A549 (cell line): ENCODE data around the gene DOCK10. TPM values are rescaled to one million over a fixed set of nuclear protein-coding genes. Genes with fewer than 3 reads are reported as not detected.
A peak's percentile ranks its signal among the peaks of the same experiment; 100 is the strongest.

Source experiments
- ATAC-seq, 2 experiments: fragments of 200-7000 bp in 1 of 2; fragments of >200 bp in 1 of 2; cut with Nextera tagmentation in 1 of 2; cut with Tn5 transposase in 1 of 2; 3 replicates each; pipeline versions ENCODE4 v1.8.0 to v1.9.1; 2018 to 2020; ENCODE audit warnings: mild to moderate bottlenecking in 1 of 2, moderate library complexity in 1 of 2
- CTCF ChIA-PET: fragments of 300-600 bp; sonication (Branson Sonifier 250); formaldehyde crosslinking; extraction: SDS; loops from one replicate; lab custom pipeline; 2021; ENCODE audit warnings: antibody characterized with exemption, inconsistent platforms; lab: Yijun Ruan, JAX
- POLR2A ChIA-PET: fragments of 350-600 bp; formaldehyde crosslinking; extraction: SDS; loops from one replicate; lab custom pipeline; 2021; ENCODE audit warnings: antibody characterized with exemption, inconsistent platforms; lab: Yijun Ruan, JAX
- DNase-seq, 2 experiments: peaks; one replicate each; pipeline versions ENCODE4 v3.0.0 to v3.0.0-alpha.2; 2011 to 2016; ENCODE audit warnings: low read depth in 1 of 2, low spot score in 1 of 2
- FAIRE-seq: peaks from 2 replicates; lab custom pipeline; 2011; peaks lifted over from hg19 to GRCh38; lab: Jason Lieb, UNC
- H3K27ac ChIP-seq, 2 experiments: fragments of >200 bp; sonication (Bioruptor Twin); formaldehyde crosslinking; 3 replicates each; pipeline ENCODE4 v1.5.1; 2016 to 2017
- H3K4me1 ChIP-seq: fragments of >200 bp; sonication (Bioruptor Twin); formaldehyde crosslinking; 3 replicates; pipeline ENCODE4 v1.6.1; 2016
- H3K4me2 ChIP-seq: fragments of >200 bp; sonication (Bioruptor Twin); formaldehyde crosslinking; 3 replicates; pipeline ENCODE4 v1.6.1; 2016
- H3K4me3 ChIP-seq: fragments of >200 bp; sonication (Bioruptor Twin); formaldehyde crosslinking; 3 replicates; pipeline ENCODE4 v1.5.1; 2016
- H3K9me3 ChIP-seq: fragments of >200 bp; sonication (Bioruptor Twin); formaldehyde crosslinking; 3 replicates; pipeline ENCODE4 v1.6.1; 2016
- BCL3 ChIP-seq: fragments of >200 bp; sonication (Bioruptor Twin); formaldehyde crosslinking; IDR thresholded peaks from 3 replicates; pipeline ENCODE4 v1.6.1; 2016
- CEBPB ChIP-seq, 2 experiments: fragments of >200 bp in 1 of 2; sonication (Bioruptor Twin) in 1 of 2; formaldehyde crosslinking in 1 of 2; IDR thresholded peaks; 2 replicates each; pipeline ENCODE4 v1.6.1; 2012 to 2016
- CTCF ChIP-seq: fragments of >200 bp; sonication (Bioruptor Twin); formaldehyde crosslinking; IDR thresholded peaks from 3 replicates; pipeline ENCODE4 v1.5.1; 2016
- E2F6 ChIP-seq: IDR thresholded peaks from 2 replicates; pipeline ENCODE4 v1.6.1; 2012; ENCODE audit warnings: low read depth, borderline replicate concordance
- EP300 ChIP-seq, 2 experiments: fragments of >200 bp; sonication (Bioruptor Twin); formaldehyde crosslinking; IDR thresholded peaks; 2 replicates in 1 of 2; 3 replicates in 1 of 2; pipeline ENCODE4 v1.6.1; 2016 to 2017
- FOSB ChIP-seq: fragments of 250-450 bp; sonication (Bioruptor Pico); IDR thresholded peaks from 2 replicates; pipeline ENCODE4 v1.5.0; 2020; ENCODE audit warnings: mild to moderate bottlenecking, moderate library complexity
- FOSL2 ChIP-seq, 2 experiments: fragments of 450-650 bp in 1 of 2; fragments of >200 bp in 1 of 2; sonication (Bioruptor Twin) in 1 of 2; formaldehyde crosslinking; IDR thresholded peaks; 2 replicates each; pipeline versions ENCODE4 v1.5.0 to v1.6.1; 2016 to 2020; ENCODE audit warnings: mild to moderate bottlenecking in 1 of 2, moderate library complexity in 1 of 2
- FOXS1 ChIP-seq: fragments of 250-450 bp; sonication (Bioruptor Pico); IDR thresholded peaks from 2 replicates; pipeline ENCODE4 v1.5.0; 2020; ENCODE audit warnings: mild to moderate bottlenecking, moderate library complexity
- GATA3 ChIP-seq: IDR thresholded peaks from 2 replicates; pipeline ENCODE4 v1.6.1; 2012; ENCODE audit warnings: borderline replicate concordance
- HES2 ChIP-seq: fragments of >200 bp; sonication (Bioruptor Twin); formaldehyde crosslinking; IDR thresholded peaks from 2 replicates; pipeline ENCODE4 v1.6.1; 2016
- JUN ChIP-seq, 2 experiments: fragments of >200 bp; sonication (Bioruptor Twin); formaldehyde crosslinking; IDR thresholded peaks; 2 replicates in 1 of 2; 3 replicates in 1 of 2; pipeline ENCODE4 v1.6.1; 2016 to 2017
- JUNB ChIP-seq: fragments of >200 bp; sonication (Bioruptor Twin); formaldehyde crosslinking; IDR thresholded peaks from 2 replicates; pipeline ENCODE4 v1.6.1; 2016
- MAFK ChIP-seq: fragments of 450-650 bp; IDR thresholded peaks from 2 replicates; pipeline ENCODE4 v1.6.1; 2014; ENCODE audit not compliant: partially characterized antibody
- MAX ChIP-seq: IDR thresholded peaks from 2 replicates; pipeline ENCODE4 v1.6.1; 2012
- NFE2L2 ChIP-seq: fragments of 150-350 bp; conservative IDR thresholded peaks from 2 replicates; pipeline ENCODE4 v1.6.1; 2014; ENCODE audit warnings: low read length
- PHF8 ChIP-seq: fragments of 200-600 bp; sonication (generic); IDR thresholded peaks from 2 replicates; pipeline ENCODE4 v1.6.1; 2016; ENCODE audit warnings: low read depth, mild to moderate bottlenecking, antibody characterized with exemption, moderate library complexity, borderline replicate concordance
- POLR2A ChIP-seq: IDR thresholded peaks from 2 replicates; pipeline ENCODE4 v1.6.1; 2012; ENCODE audit warnings: mild to moderate bottlenecking, low read length
- POLR2AphosphoS2 ChIP-seq: conservative IDR thresholded peaks from 2 replicates; pipeline ENCODE4 v1.6.1; 2012; ENCODE audit warnings: low read length, improper control_type of control experiment, inconsistent platforms
- SMC3 ChIP-seq: fragments of >200 bp; sonication (Bioruptor Twin); formaldehyde crosslinking; IDR thresholded peaks from 3 replicates; pipeline ENCODE4 v1.6.1; 2018; ENCODE audit warnings: inconsistent platforms
- USF2 ChIP-seq: fragments of 450-650 bp; IDR thresholded peaks from 2 replicates; pipeline ENCODE4 v1.6.1; 2014; ENCODE audit warnings: antibody characterized with exemption
- WGBS: methylation state at CpG from one replicate; pipeline ENCODE4 v1.1.6; 2017; ENCODE audit errors: missing lambda C conversion rate; 5-methylcytosine and 5-hydroxymethylcytosine counted together
- polyA minus RNA-seq: library from RNA; depleted of rRNA, polyadenylated mRNA; stranded (reverse); fragments of >200 nt; gene quantifications from 2 replicates; pipeline ENCODE4 v1.2.3, GENCODE V29; 2011; rRNA and poly(A)+ RNA removed
- polyA plus RNA-seq, 4 experiments: library from polyadenylated mRNA; depleted of rRNA in 3 of 4; stranded (reverse); fragments of >200 nt; fragmentation: RNase III in 1 of 4; extraction: RNeasy Plus Mini Kit Qiagen cat#74134 plus additional on column Dnase treatment in 1 of 4; gene quantifications; 2 replicates in 3 of 4; 3 replicates in 1 of 4; pipeline ENCODE4 v1.2.3, GENCODE V29; 2011 to 2017

DOCK10 gene
- 45.3 and 59.2 TPM in 2 replicates for polyA plus RNA-seq (2011; rRNA removed)
- 41.5 and 42.4 TPM in 2 replicates for polyA plus RNA-seq (2012; cell fraction: cytosol; rRNA removed)
- 43.6 and 75.5 TPM in 2 replicates for polyA plus RNA-seq (2012; cell fraction: nucleus; rRNA removed)
- polyA plus RNA-seq (2017; fragmentation: RNase III; extraction: RNeasy Plus Mini Kit Qiagen cat#74134 plus additional on column Dnase treatment): 35.6 to 43.0 TPM (median 42.2 TPM) in 3 replicates
- 89.1 and 90.9 TPM in 2 replicates for polyA minus RNA-seq

GRCh38 chr2:225041851-225042799 is at the start of gene DOCK10:
Gene DOCK10, minus strand, starts transcription at chr2:225042468. Its CDS starts 94 bp downstream, at chr2:225042374.
- POLR2A ChIA-PET: interaction anchor here (0.6 to 1.7 kb wide), 5 partner anchors 11 to 491 kb away, joined by 3 to 6 read pairs (median 5); no protein-coding TSS in a partner anchor
- CTCF ChIA-PET: interaction anchor here (0.6 to 1.0 kb wide), 6 partner anchors 13 to 197 kb away, joined by 3 to 5 read pairs (median 3); no protein-coding TSS in a partner anchor
- TF ChIP-seq JUN (IDR thresholded peaks at IDR 0.05) (peak in 1 of 2 experiments; percentile 51; a peak in 1 of 5 replicates), POLR2AphosphoS2 (no peak), PHF8 (0 out of 2 replicates have a peak, but pooled peaks have one; percentile 32), USF2 (no peak), E2F6 (peak; percentile 53; the same call in 1 of the 2 replicates), POLR2A (peak; percentile 10; the same call in 1 of the 2 replicates), SMC3 (peak; percentile 13; the same call in 2 of the 3 replicates), MAX (peak; percentile 61)
- ATAC-seq (peak; percentile 73 to 79), DNase-seq (peak; percentile 21 to 59), FAIRE-seq (no peak)
- peak within 1 kb of the TSS; percentile 93 for H3K4me3 ChIP-seq
- no peaks in the 10 kb centered on the region for H3K9me3 ChIP-seq
- H3K27ac ChIP-seq: peak within 1 kb of the TSS; percentile 96 to 98
- 2% methylated on average over 19 of the region's 113 CpGs for WGBS
- H3K4me1 ChIP-seq: peaks cover 42% of the 10 kb centered on the region
- peak within 1 kb of the TSS; percentile 93 for H3K4me2 ChIP-seq

- H3K4me2 ChIP-seq: peak overlapping the region; percentile 14
- 6% methylated on average over 2 of the region's 2 CpGs for WGBS
Measured at GRCh38 chr2:225091336-225091735, 49.1 kb upstream of the DOCK10 start.

More at GRCh38 chr2:225091336-225091735, 49.1 kb upstream of the DOCK10 start:
- CTCF ChIA-PET: no interaction called here
- ATAC-seq: peak; percentile 95 to 97
- peak; percentile 89 for TF ChIP-seq FOSL2 (IDR thresholded peaks at IDR 0.05)
- peak; percentile 85 for TF ChIP-seq FOSL2 (CRISPR knock-in tag; IDR thresholded peaks at IDR 0.05)
- TF ChIP-seq FOXS1 (CRISPR knock-in tag): peak; percentile 88; the same call in 1 of the 2 replicates
- peak; percentile 88 for TF ChIP-seq JUNB
- TF ChIP-seq NFE2L2: peak; percentile 86
- TF ChIP-seq JUN (IDR thresholded peaks at IDR 0.05): no peak
- no peak for TF ChIP-seq CTCF
- peak in 1 of 2 experiments; percentile 10; a peak in 1 of 4 replicates for TF ChIP-seq CEBPB (IDR thresholded peaks at IDR 0.05)
- peak; percentile 91; the same call in 1 of the 2 replicates for TF ChIP-seq GATA3
- TF ChIP-seq BCL3: 0 out of 3 replicates have a peak, but pooled peaks have one; percentile 25
- TF ChIP-seq FOSB (CRISPR knock-in tag): no peak
- peak; percentile 91 for TF ChIP-seq MAFK
- TF ChIP-seq EP300 (IDR thresholded peaks at IDR 0.05): peak in 1 of 2 experiments; percentile 52; a peak in 2 of 5 replicates
- peak; percentile 28; the same call in 1 of the 2 replicates for TF ChIP-seq HES2
- 0 out of 2 replicates have a peak, but pooled peaks have one; percentile 25 for TF ChIP-seq MAX
- TF ChIP-seq, all 56 proteins: peak for 11
- peak; percentile 49 to 85 for DNase-seq
- Histone ChIP-seq H3K4me1 (peaks cover 13% of the 10 kb centered on the region), H3K27ac (peak overlapping the region; percentile 30 to 79; a peak in 5 of 6 replicates), H3K9me3 (no peaks in the 10 kb centered on the region), H3K4me3 (no peak overlapping the region)
- POLR2A ChIA-PET: interaction anchor here (0.7 to 1.4 kb wide), 3 partner anchors 9 to 50 kb away, joined by 3 to 8 read pairs (median 3); no protein-coding TSS in a partner anchor
- FAIRE-seq: peak; percentile 61
